ENCODE data around the gene GALE. TPM values are rescaled to one million over a fixed set of nuclear protein-coding genes. Genes with fewer than 3 reads are reported as not detected.
A peak's percentile ranks its signal among the peaks of the same experiment; 100 is the strongest.

GALE gene
- total RNA-seq, 3 donors from 2014 or later = 9.9 to 31.2 (median 28.2) TPM

GRCh38 chr1:23816906-23817305 lies 16.4 kb upstream of the GALE start:
- H3K9me3 ChIP-seq = no peaks in the 10 kb centered on the region
- no peaks in the 10 kb centered on the region for H3K36me3 ChIP-seq
- no peak for TF ChIP-seq POLR2A (IDR thresholded peaks at IDR 0.05)
- no peak for TF ChIP-seq CTCF (IDR thresholded peaks at IDR 0.05)
- TF ChIP-seq POLR2AphosphoS5 (IDR thresholded peaks at IDR 0.05) = no peak
- no peak for DNase-seq (ENCODE audit: low spot score in 2 of 2)
- intact Hi-C loops (cut with DNase I; ENCODE audit: low total_unique reads) = no loop called here
- no peak overlapping the region for H3K4me3 ChIP-seq
- H3K27me3 ChIP-seq = no peaks in the 10 kb centered on the region
- no peaks in the 10 kb centered on the region for H3K4me1 ChIP-seq
- H3K27ac ChIP-seq = no peak overlapping the region

- no peak for DNase-seq (ENCODE audit: low spot score in 2 of 2)
- no peak overlapping the region for H3K27ac ChIP-seq
- H3K27me3 ChIP-seq = no peaks in the 10 kb centered on the region
- no peaks in the 10 kb centered on the region for H3K4me1 ChIP-seq
- intact Hi-C loops (cut with DNase I; ENCODE audit: low total_unique reads) = no loop called here
- H3K36me3 ChIP-seq = no peaks in the 10 kb centered on the region
- no peaks in the 10 kb centered on the region for H3K9me3 ChIP-seq
- no peak overlapping the region for H3K4me3 ChIP-seq
- TF ChIP-seq POLR2A (IDR thresholded peaks at IDR 0.05) = no peak
- TF ChIP-seq POLR2AphosphoS5 (IDR thresholded peaks at IDR 0.05) = no peak
- no peak for TF ChIP-seq CTCF (IDR thresholded peaks at IDR 0.05)
Measured at GRCh38 chr1:23816361-23816760, 15.8 kb upstream of the GALE start.

- Histone ChIP-seq H3K9me3 (no peaks in the 10 kb centered on the region), H3K27ac (no peak overlapping the region), H3K27me3 (no peaks in the 10 kb centered on the region), H3K36me3 (no peaks in the 10 kb centered on the region), H3K4me3 (no peak overlapping the region), H3K4me1 (no peaks in the 10 kb centered on the region)
- TF ChIP-seq POLR2AphosphoS5 (IDR thresholded peaks at IDR 0.05) = no peak
- TF ChIP-seq CTCF (IDR thresholded peaks at IDR 0.05) = no peak
- TF ChIP-seq POLR2A (IDR thresholded peaks at IDR 0.05) = no peak
- intact Hi-C loops (cut with DNase I; ENCODE audit: low total_unique reads) = no loop called here
- DNase-seq (ENCODE audit: low spot score in 2 of 2) = no peak
Measured at GRCh38 chr1:23814016-23814415, 13.5 kb upstream of the GALE start.

GRCh38 chr1:23810818-23811540 lies 10.4 kb upstream of the GALE start:
- DNase-seq (ENCODE audit: low spot score in 2 of 2) = no peak
- H3K9me3 ChIP-seq = no peaks in the 10 kb centered on the region
- H3K27me3 ChIP-seq = no peaks in the 10 kb centered on the region
- peak in 2 of 3 donors; percentile 41 to 50 for TF ChIP-seq CTCF (IDR thresholded peaks at IDR 0.05)
- no peak for TF ChIP-seq POLR2AphosphoS5 (IDR thresholded peaks at IDR 0.05)
- no peak for TF ChIP-seq POLR2A (IDR thresholded peaks at IDR 0.05)
- intact Hi-C loops (cut with DNase I; ENCODE audit: low total_unique reads) = no loop called here
- H3K4me3 ChIP-seq = no peak overlapping the region
- no peak overlapping the region for H3K27ac ChIP-seq
- no peaks in the 10 kb centered on the region for H3K36me3 ChIP-seq
- no peaks in the 10 kb centered on the region for H3K4me1 ChIP-seq

- H3K27me3 ChIP-seq = no peaks in the 10 kb centered on the region
- intact Hi-C loops (cut with DNase I; ENCODE audit: low total_unique reads) = no loop called here
- no peak overlapping the region for H3K27ac ChIP-seq
- TF ChIP-seq POLR2AphosphoS5 (IDR thresholded peaks at IDR 0.05) (no peak), CTCF (IDR thresholded peaks at IDR 0.05) (peak in 2 of 3 donors; percentile 44 to 66)
- no peaks in the 10 kb centered on the region for H3K36me3 ChIP-seq
- no peaks in the 10 kb centered on the region for H3K9me3 ChIP-seq
- no peaks in the 10 kb centered on the region for H3K4me1 ChIP-seq
- peak; percentile 60 to 70 for DNase-seq (ENCODE audit: low spot score in 2 of 2)
- no peak overlapping the region for H3K4me3 ChIP-seq
Measured at GRCh38 chr1:23809751-23810171, 9.2 kb upstream of the GALE start.
